Vagina (tissue), 2 donors: ENCODE data around the gene SMOC2.

ENCODE experiments used
- POLR2A ChIP-seq, 2 donors: fragments of 450-650 bp; IDR thresholded peaks; one replicate each; pipeline ENCODE4 v1.6.1; 2017; ENCODE audit warnings: antibody characterized with exemption in 2 of 2, mild to moderate bottlenecking in 2 of 2, moderate library complexity in 2 of 2
- TF ChIP-seq, protein P1 (sequence below), 3 experiments: fragments of 450-650 bp in 2 of 3; fragments of 200-600 bp in 1 of 3; sonication (generic) in 1 of 3; IDR thresholded peaks; one replicate each; pipeline ENCODE4 v1.5.1; 2017 to 2019; ENCODE audit warnings: antibody characterized with exemption in 3 of 3, mild to moderate bottlenecking in 2 of 3, moderate library complexity in 2 of 3

DNA sequence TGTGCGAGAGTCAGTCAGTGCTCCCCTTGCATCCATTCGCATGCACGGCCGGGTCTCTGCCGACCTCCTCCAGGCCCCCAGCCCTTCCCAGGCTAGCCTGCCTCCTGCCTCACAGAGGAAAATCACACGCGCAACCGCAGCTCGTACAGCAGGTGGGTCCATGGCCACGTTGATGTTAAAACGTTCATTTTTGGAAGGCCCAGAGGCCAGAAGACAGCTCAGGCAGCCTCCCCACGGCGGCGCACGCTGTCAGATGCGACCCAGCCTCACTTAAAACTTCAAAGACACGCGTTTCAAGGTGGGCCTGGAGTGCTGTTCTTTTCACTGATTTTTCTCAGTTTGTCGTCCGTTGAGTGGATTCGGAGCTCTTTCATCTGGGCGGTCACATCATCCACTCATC is 276.5 kb downstream of the SMOC2 start:
- TF ChIP-seq POLR2A (IDR thresholded peaks at IDR 0.05), result no peak
- TF ChIP-seq, protein P1, sequence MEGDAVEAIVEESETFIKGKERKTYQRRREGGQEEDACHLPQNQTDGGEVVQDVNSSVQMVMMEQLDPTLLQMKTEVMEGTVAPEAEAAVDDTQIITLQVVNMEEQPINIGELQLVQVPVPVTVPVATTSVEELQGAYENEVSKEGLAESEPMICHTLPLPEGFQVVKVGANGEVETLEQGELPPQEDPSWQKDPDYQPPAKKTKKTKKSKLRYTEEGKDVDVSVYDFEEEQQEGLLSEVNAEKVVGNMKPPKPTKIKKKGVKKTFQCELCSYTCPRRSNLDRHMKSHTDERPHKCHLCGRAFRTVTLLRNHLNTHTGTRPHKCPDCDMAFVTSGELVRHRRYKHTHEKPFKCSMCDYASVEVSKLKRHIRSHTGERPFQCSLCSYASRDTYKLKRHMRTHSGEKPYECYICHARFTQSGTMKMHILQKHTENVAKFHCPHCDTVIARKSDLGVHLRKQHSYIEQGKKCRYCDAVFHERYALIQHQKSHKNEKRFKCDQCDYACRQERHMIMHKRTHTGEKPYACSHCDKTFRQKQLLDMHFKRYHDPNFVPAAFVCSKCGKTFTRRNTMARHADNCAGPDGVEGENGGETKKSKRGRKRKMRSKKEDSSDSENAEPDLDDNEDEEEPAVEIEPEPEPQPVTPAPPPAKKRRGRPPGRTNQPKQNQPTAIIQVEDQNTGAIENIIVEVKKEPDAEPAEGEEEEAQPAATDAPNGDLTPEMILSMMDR (IDR thresholded peaks at IDR 0.05), result no peak
